Suprapubic skin (tissue), 4 donors: ENCODE measurements around the gene CELF4. TPM values are rescaled to one million over a fixed set of nuclear protein-coding genes. Genes with fewer than 3 reads are reported as not detected.

ENCODE experiments used
- DNase-seq, 2 donors: peaks; one replicate each; pipeline ENCODE4 v3.0.0-alpha.2; 2019; ENCODE audit warnings: low spot score in 2 of 2
- H3K27ac ChIP-seq: fragments of 200-600 bp; sonication (generic); one replicate; pipeline ENCODE4 v1.5.1; 2019
- H3K27me3 ChIP-seq: fragments of 200-600 bp; sonication (generic); one replicate; pipeline ENCODE4 v1.5.1; 2019
- H3K36me3 ChIP-seq: fragments of 200-600 bp; sonication (generic); one replicate; pipeline ENCODE4 v1.5.1; 2019
- H3K4me1 ChIP-seq: fragments of 200-600 bp; sonication (generic); one replicate; pipeline ENCODE4 v1.5.1; 2019
- H3K4me3 ChIP-seq: fragments of 200-600 bp; sonication (generic); one replicate; pipeline ENCODE4 v1.5.1; 2019; ENCODE audit warnings: mild to moderate bottlenecking
- H3K9me3 ChIP-seq: fragments of 200-600 bp; sonication (generic); one replicate; pipeline ENCODE4 v1.5.1; 2019
- EP300 ChIP-seq: sonication (generic); formaldehyde crosslinking; IDR thresholded peaks from one replicate; pipeline ENCODE4 v1.6.1; 2017; ENCODE audit warnings: antibody characterized with exemption
- POLR2A ChIP-seq, 2 donors: fragments of 450-650 bp; IDR thresholded peaks; one replicate each; pipeline ENCODE4 v1.6.1; 2017; ENCODE audit warnings: antibody characterized with exemption in 2 of 2, mild to moderate bottlenecking in 2 of 2, moderate library complexity in 2 of 2
- POLR2AphosphoS5 ChIP-seq, 3 donors: sonication (generic); formaldehyde crosslinking; IDR thresholded peaks; one replicate each; pipeline ENCODE4 v1.6.1; 2017; ENCODE audit warnings: antibody characterized with exemption in 3 of 3
- WGBS: methylation state at CpG from one replicate; pipeline ENCODE4 v1.1.5; 2018; 5-methylcytosine and 5-hydroxymethylcytosine counted together
- total RNA-seq, 4 donors: library from RNA; depleted of rRNA; stranded (reverse); fragments of >200 nt; gene quantifications; one replicate each; pipeline ENCODE4 v1.1.0, GENCODE V29; 2016
- TF ChIP-seq, protein P1 (sequence below), 2 donors: fragments of 200-600 bp in 1 of 2; fragments of 450-650 bp in 1 of 2; sonication (generic) in 1 of 2; IDR thresholded peaks; one replicate each; pipeline ENCODE4 v1.5.1; 2016 to 2019; ENCODE audit warnings: antibody characterized with exemption in 2 of 2, mild to moderate bottlenecking in 1 of 2, moderate library complexity in 1 of 2

Gene CELF4
- total RNA-seq, 4 donors from 2014 or later: not detected

DNA sequence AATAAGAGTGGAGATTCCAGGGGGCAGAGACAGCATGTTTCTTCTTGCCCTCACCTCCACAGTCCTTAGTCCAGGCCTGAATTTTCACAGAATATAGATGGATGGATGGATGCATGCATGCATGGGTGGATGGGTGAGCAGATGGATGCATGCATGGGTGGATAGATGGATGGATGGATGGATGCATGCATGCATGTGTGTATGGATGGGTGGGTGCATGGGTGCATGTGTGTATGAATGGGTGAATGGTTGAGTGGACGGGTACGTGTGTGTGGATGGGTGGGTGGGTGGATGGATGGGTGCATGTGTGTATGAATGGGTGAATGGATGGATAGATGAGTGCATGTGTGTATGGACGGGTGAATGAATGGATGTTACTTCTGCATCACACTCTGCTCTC lies 153.3 kb downstream of the CELF4 start:
- Histone ChIP-seq H3K4me1 (no peaks in the 10 kb centered on the region), H3K9me3 (no peaks in the 10 kb centered on the region), H3K27me3 (no peaks in the 10 kb centered on the region), H3K4me3 (no peak overlapping the region), H3K36me3 (no peaks in the 10 kb centered on the region), H3K27ac (no peak overlapping the region)
- TF ChIP-seq, protein P1, sequence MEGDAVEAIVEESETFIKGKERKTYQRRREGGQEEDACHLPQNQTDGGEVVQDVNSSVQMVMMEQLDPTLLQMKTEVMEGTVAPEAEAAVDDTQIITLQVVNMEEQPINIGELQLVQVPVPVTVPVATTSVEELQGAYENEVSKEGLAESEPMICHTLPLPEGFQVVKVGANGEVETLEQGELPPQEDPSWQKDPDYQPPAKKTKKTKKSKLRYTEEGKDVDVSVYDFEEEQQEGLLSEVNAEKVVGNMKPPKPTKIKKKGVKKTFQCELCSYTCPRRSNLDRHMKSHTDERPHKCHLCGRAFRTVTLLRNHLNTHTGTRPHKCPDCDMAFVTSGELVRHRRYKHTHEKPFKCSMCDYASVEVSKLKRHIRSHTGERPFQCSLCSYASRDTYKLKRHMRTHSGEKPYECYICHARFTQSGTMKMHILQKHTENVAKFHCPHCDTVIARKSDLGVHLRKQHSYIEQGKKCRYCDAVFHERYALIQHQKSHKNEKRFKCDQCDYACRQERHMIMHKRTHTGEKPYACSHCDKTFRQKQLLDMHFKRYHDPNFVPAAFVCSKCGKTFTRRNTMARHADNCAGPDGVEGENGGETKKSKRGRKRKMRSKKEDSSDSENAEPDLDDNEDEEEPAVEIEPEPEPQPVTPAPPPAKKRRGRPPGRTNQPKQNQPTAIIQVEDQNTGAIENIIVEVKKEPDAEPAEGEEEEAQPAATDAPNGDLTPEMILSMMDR (IDR thresholded peaks at IDR 0.05): no peak
- no peak for TF ChIP-seq POLR2A (IDR thresholded peaks at IDR 0.05)
- no peak for TF ChIP-seq EP300
- TF ChIP-seq POLR2AphosphoS5 (IDR thresholded peaks at IDR 0.05): no peak
- WGBS: 87% methylated on average over 3 of the region's 3 CpGs
- DNase-seq: no peak

DNA sequence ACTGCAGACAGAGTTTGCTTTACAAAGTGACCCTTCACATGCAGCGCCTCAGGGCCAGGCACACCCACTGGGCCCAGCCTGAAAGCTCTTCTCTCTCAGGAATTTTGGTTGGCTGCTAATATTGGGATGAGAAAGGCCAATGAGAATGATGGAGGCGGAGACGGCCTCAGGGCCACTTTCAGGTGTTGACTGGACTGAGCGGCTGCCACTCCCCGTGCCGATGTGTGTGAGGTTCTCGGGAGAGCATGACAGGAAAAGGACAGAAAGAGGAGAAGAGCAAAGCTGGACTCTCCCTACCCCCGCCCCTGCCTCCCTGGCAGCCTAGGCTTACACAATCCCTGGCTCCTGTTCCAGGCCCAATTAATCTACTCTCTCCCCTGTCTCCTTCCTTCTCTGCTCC lies 155.7 kb downstream of the CELF4 start:
- TF ChIP-seq EP300: no peak
- TF ChIP-seq POLR2A (IDR thresholded peaks at IDR 0.05): no peak
- TF ChIP-seq POLR2AphosphoS5 (IDR thresholded peaks at IDR 0.05): no peak
- TF ChIP-seq, protein P1 (IDR thresholded peaks at IDR 0.05): no peak
- no peak overlapping the region for H3K27ac ChIP-seq
- DNase-seq: no peak
- H3K4me3 ChIP-seq: no peak overlapping the region
- no peaks in the 10 kb centered on the region for H3K27me3 ChIP-seq
- WGBS: 58% methylated on average over 8 of the region's 8 CpGs
- H3K36me3 ChIP-seq: no peaks in the 10 kb centered on the region
- no peaks in the 10 kb centered on the region for H3K9me3 ChIP-seq
- H3K4me1 ChIP-seq: no peaks in the 10 kb centered on the region

DNA sequence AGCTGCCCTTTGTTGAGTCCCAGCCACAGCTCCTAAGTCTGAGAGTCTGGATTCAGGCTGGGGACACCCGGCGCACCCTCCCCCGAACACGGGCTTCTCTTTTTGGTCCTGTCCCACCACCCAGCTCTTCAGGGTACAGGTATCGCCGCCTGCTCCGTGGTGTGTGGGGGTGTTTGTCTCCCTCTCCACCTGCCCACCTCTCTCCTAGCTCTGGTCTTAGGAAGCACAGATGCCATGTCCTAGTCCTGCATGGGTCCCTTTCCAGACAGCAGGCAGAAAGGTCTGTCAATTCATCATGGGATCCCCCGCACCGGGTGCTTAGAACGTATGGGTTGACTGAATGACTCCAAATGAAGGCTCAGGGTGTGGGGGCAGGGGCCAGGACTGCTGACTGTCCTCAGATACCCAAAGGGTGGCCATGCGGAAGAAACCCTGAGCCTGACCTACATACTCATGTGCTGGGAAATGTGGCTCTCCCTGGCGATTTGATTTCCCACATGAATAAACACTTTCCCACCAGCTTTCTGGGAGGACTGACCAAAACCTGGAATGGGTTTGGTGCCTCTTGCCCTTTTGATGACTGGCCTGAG lies 156.8 kb downstream of the CELF4 start:
- Histone ChIP-seq H3K36me3 (no peaks in the 10 kb centered on the region), H3K27ac (no peak overlapping the region), H3K27me3 (no peaks in the 10 kb centered on the region), H3K9me3 (no peaks in the 10 kb centered on the region), H3K4me1 (peaks cover 1% of the 10 kb centered on the region), H3K4me3 (no peak overlapping the region)
- DNase-seq: no peak
- WGBS: 95% methylated on average over 12 of the region's 12 CpGs
- TF ChIP-seq, protein P1 (IDR thresholded peaks at IDR 0.05): no peak
- TF ChIP-seq EP300 (no peak), POLR2A (IDR thresholded peaks at IDR 0.05) (no peak), POLR2AphosphoS5 (IDR thresholded peaks at IDR 0.05) (no peak)

DNA sequence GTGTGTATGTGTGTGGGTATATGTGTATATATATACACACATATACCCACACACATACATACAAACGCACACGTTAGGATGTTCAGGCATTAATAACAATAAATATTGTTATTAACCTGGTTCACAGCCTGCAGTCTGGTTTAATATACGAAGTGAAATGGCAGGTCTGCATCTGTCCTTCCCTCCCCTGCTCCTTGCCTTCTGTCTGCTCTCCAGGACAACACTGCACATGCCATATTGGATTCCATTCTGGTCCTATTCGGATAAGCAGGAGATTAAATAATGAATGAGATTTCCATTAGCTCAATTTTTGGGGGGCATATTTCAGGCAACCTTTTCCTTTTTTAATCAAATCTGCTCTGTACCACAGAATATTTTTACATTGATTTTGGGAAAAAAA lies 158.0 kb downstream of the CELF4 start:
- WGBS: 57% methylated on average over 4 of the region's 4 CpGs
- TF ChIP-seq POLR2AphosphoS5 (IDR thresholded peaks at IDR 0.05) (no peak), POLR2A (IDR thresholded peaks at IDR 0.05) (no peak), EP300 (no peak)
- TF ChIP-seq, protein P1 (IDR thresholded peaks at IDR 0.05): no peak
- Histone ChIP-seq H3K36me3 (no peaks in the 10 kb centered on the region), H3K27ac (no peak overlapping the region), H3K4me3 (no peak overlapping the region), H3K9me3 (no peaks in the 10 kb centered on the region), H3K27me3 (no peaks in the 10 kb centered on the region), H3K4me1 (peaks cover 8% of the 10 kb centered on the region)
- no peak for DNase-seq

DNA sequence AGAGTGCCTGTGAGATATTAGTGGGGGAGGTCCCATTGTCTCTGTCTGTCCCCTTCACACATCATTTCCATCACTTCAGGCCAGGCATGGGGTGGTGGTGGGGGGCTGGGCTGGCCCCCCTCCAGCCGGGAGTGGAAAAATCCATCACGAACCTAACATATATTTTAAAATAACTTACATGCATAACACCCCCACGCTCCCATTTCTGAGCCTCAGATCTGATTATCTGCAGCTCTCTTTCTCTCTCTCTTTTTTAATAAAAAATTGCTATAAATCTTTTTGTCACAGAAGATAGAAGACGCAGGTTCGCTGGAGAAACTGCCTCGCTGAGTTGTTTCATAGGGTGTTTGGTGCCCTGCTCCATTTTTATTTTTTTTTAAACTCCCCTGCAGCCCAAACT lies 159.8 kb downstream of the CELF4 start:
- H3K27me3 ChIP-seq: no peaks in the 10 kb centered on the region
- H3K9me3 ChIP-seq: no peaks in the 10 kb centered on the region
- H3K36me3 ChIP-seq: no peaks in the 10 kb centered on the region
- peaks cover 8% of the 10 kb centered on the region for H3K4me1 ChIP-seq
- H3K4me3 ChIP-seq: no peak overlapping the region
- no peak overlapping the region for H3K27ac ChIP-seq
- no peak for DNase-seq
- WGBS: 76% methylated on average over 6 of the region's 6 CpGs
- TF ChIP-seq POLR2AphosphoS5 (IDR thresholded peaks at IDR 0.05): no peak

DNA sequence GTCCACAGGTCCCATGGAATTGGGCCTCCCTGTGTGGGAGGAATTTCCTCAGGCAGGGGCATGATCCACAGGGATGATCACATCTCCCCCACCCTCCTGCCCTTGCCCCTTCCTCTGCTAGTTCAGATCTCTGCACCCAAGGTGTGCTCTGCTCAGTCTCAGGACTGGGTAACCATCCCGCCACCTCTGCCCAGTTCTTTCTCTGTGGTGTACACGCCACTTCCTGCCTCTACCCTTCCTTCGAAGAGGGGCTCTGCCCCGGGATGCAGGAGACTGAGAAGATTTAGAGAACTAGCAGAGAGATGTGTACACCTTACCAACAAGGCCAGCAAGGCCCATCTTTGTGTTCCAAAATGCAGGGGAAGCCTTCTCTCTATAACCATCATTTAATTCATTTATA lies 160.4 kb downstream of the CELF4 start:
- no peaks in the 10 kb centered on the region for H3K27me3 ChIP-seq
- DNase-seq: no peak
- 75% methylated on average over 4 of the region's 4 CpGs for WGBS
- no peak for TF ChIP-seq POLR2AphosphoS5 (IDR thresholded peaks at IDR 0.05)
- TF ChIP-seq, protein P1 (IDR thresholded peaks at IDR 0.05): no peak
- no peak for TF ChIP-seq POLR2A (IDR thresholded peaks at IDR 0.05)
- TF ChIP-seq EP300: no peak
- no peak overlapping the region for H3K4me3 ChIP-seq
- H3K36me3 ChIP-seq: no peaks in the 10 kb centered on the region
- peaks cover 8% of the 10 kb centered on the region for H3K4me1 ChIP-seq
- H3K27ac ChIP-seq: no peak overlapping the region
- H3K9me3 ChIP-seq: no peaks in the 10 kb centered on the region
